TTC549 (cell line): ENCODE measurements around the gene APOL4.
"Not testable (repeated sequence)": the region's sequence is repeated elsewhere in the genome, so short reads cannot be mapped to it uniquely, and the experiment has no call there.

Experiments
- FAIRE-seq: peaks from 2 replicates; lab custom pipeline; 2012; peaks lifted over from hg19 to GRCh38; lab: Jason Lieb, UNC

The APOL4 gene

DNA sequence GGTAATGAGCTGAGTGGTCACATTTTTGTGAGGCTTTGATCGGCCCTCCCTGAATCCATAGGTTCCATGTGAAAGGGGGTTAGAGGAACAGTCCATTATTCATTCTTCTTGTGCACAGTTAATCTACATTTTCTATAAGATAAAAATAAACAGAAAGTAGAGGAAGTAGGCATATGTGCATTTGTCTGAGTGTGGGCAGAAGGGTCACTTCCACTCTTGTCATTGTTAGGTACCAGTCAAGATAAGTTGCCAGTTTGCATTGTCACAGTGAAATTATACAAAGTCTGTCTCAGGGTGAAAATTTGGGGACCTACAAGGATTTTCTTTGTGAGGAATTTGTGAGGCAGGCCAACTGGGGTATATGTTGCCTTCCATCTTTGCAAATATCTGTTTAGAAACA, 4.6 kb upstream of the APOL4 start:
- FAIRE-seq: no peak

DNA sequence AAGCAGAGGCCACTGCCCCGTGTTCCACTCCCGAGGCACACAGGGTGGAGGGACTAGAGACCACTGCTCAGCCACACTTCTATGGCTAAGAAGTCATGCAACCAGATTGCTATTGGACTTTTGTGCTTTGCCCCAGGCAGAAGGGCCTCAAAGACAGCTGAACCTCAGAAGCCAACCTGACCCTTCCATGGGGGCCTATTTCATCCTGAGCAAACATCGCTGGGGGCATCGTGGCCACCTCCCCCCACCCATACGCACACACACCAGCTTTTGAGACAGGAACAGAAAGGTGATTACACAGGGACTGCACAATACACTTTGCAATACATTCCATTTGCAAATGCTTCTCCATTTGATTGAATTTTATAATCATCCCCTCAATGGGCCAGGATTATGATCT, 4.0 kb upstream of the APOL4 start:
- not testable (repeated sequence) for FAIRE-seq

DNA sequence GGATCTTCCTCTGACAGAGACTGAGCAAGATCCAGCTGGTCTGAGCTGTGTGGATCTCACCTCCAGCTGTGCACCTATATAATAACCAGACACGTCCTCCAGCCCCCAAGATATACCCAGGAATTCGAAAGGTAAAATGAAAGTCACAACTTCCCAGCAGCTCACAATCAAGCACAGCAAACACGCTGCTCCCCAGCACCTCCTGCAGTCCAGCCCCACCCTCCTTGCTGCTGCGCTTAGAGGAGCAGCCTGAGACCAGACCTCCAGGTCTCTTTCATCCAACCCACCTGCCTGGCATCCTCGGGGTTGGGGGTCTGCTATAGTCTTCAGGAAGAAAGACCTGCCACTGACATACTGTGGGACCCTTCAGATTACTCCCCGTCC, 3.0 kb upstream of the APOL4 start:
- FAIRE-seq: no peak

DNA sequence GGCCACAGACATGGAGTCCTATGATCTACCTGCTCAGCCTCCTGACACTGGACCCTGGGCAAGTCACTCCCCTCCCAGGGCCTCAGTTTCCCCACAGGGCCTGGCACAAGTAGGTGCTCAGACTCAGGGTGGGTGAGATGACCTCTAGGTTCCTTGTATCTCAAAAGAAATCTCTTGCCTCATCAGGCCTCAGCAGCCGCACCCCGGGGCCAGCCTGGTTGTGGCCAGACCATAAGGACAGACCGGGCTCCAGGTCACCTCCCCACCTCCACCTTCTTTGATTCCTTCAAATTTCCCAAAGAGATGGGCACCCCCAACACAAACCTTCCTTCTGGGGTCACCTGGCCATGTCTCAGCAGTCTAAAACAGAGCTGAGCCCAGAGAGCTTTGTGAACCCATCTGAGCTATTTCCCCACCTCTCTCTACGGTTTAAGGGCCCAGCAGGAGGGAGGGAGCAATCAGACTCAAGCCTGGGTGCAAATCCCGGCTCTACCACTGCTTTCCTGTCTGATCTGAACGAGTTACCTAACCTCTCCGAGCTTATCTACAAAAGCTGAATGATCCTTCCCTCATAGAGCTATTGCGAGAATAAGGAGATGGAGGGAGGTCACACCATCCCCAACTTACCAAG, 2.5 kb upstream of the APOL4 start:
- no peak for FAIRE-seq

DNA sequence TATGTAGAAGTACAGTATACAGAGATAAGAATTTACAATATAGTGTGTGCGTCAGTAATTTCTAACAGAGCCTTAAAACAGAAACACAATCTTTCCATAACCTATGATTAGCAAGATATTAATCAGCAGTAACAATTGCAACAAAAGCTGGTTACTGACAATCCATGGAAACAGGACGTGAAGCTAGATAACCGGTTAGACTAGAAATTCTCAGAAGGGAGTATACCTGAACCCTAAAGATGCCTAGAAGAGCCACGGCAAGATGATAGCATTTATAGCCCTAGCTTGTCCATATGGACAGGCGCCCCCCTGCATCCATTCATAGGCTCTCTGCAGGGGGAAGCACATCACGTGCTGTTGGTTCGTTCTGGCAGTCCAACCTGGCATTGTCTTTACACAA, 1.8 kb upstream of the APOL4 start:
- FAIRE-seq: not testable (repeated sequence)

DNA sequence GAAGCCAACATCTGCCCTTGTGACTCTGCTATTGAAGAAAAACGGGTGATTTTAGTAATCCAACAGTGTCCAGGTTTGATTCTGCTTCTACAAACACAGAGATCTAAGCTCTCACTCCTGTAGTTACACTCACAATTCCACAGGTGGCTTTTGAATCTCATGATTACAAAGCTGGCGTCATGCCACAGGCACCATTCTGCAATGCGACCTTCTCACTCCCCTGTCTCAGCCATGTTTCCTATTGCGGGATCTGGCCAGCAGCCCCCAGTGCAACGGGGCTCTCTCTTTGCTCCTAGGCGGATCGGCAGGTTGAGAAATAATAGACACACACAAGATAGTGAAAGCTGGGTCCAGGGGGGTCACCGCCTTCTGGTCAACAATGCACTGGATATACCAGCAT, 1.3 kb upstream of the APOL4 start:
- FAIRE-seq: not testable (repeated sequence)

DNA sequence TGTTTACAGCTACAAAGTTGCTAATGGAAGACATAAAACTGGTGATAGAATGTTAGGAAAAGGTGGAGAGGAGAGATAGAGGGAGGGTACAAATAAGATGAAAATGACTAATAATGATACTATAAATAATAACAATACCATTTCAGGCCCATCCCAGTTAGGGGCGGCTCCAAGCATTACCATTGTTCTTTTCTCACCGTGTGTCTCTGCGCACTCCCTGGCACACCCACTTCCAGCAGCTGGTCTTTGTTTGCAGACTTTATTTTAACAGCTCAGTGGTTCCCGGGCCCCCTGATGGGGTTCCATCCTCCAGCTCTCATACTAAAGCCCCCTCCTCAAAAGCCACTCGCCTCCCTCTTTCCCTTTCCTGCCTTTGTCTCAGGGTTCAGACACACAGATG, 584 bp downstream of the APOL4 start:
- FAIRE-seq: not testable (repeated sequence)

DNA sequence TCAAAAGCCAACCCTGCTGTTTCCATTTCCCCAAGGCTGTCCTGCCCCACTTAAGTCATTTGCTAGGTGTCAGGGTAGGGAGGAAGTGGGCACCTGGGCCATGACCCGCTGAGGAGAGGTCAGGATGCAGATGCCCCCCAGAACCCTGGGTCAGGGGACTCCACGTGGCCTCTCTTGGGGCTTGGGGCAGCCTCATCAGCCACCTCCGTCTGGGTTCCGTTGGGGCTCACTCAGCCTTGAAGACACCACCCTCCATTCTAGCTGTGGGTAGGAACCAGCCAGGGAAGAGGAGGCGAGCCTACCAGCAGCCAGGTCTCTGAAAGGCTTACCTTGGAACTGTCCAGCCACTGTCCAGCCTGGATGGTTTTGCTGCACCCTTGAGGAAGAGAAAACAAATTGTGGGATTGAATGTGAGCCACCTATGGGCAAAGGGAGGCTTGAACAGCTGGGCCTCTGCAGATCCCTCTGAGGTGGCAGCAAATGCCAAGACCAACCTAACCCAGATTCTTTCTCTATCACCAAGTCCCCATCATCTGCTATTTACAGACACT, 2.5 kb downstream of the APOL4 start:
- no peak for FAIRE-seq

DNA sequence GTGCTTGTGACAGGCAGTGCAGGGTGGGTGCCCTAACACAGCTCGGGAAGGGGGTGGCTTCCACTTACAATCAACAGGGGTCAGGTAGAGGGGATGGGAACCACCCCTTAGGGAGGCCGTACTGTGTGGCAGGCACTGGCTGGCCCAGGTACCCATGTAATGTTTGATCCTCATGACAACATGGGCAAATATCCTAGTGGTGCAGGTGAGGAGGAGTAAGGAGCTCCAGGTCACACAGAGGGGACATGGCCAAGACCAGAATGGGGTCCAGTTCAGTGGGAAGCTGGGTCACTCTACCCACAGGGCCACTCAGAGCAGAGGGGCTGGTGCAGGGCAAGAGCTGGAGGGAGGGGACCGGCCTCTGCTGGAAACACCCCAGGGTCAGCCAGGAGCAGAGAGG, 3.1 kb downstream of the APOL4 start:
- FAIRE-seq: no peak

DNA sequence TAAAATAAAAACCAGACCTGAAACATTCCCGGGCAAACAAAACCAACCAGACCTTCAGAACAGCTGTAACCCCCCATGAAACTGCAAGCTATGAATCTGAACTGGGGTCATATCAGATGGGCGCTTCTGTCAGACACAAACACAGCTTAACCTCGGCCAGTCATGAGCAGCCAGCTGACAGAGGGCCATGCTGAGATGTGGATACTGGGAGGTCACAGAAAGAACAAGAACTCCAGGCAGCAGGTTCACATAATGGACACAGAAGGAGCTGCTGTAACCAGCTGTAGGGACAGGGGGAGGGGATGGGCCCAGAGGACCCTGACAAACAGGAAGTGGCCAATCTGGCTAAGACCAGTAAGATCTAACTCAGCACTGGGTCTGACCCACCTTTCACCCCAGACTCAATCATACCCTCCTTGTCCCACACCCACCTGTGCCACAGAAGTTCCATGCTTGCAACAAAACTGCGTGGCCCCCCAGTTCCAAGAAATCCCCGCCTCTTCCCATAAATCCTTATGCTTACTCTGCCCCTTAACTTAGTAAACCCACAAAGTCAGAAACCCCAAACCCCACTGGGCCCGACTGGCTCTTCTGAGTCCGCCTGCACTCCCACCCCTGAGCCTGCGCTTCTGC, 4.0 kb downstream of the APOL4 start:
- FAIRE-seq: no peak

DNA sequence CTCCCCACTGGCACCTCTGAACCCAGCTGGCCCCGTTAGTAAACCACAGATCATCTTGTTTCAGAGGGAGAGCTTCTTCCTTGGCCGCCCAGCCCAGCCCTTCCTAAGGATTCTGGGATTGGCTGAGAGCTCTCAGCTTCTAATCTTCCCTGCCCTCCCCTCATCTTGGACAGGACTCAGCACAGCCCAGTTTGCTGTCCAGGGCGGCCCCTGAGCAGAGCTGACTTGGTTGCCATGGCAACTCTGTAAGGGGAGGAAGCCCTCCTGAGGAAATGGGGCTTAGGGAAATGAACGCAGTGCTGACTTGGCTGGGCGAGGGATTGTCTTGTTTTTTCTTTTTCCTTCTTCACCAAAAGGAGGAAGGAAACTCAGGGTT, 4.6 kb downstream of the APOL4 start:
- no peak for FAIRE-seq

DNA sequence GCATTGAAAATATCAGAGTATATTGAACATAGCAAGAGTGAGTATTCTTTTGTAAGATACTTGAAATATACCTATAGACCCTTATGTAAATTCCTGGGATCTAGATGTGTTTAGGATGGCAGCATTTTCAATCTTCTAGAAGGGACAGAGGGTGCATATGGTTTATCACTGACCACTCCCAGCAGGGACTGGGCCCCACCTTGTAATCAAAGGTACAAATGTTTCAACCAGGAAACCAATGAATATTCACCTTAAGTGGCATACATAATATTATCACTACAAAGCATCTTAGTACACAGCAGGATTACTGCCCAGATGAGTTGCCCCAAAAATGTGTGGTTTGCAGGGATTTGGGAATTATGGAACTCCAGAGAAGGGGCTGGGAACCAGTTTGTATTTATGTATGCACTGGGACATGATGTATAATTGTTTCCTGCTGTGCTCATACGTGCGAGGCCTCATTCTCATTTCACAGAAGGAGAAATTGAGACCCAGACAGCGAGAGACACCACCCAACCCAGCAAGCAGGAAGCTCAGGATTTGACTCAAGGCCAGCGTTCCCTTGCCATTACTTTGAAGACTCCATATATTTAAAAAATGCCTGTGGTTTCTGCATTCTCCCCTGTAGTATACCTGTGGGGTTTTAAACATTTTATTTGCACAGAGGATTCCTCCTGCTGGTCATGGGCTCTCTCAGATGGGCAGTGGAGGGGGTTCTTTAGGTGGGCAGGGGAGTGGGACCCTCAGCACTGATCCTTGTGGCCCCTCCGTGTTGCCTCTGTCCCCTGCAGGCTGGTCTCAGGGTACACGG, 5.2 kb downstream of the APOL4 start:
- no peak for FAIRE-seq

DNA sequence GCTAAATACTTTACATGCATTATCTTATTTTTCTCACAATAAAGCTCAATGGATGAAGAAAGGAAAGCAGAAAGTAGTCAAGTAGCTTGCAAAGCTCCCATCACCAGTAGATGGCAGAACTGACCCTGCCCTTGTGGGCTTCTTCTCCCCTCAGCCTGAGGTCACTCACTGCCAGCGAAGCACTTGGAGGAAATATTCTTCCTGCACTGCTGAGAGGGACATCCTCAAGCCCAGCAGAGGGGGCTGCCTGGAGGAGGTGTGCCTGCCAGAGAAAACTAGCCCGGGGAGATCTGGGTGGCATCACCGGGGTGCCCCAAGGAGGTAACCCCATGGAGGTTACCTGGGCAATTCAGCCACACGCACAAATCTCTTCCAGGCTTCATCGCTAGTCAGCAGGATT, 6.6 kb downstream of the APOL4 start:
- FAIRE-seq: peak; percentile 85

DNA sequence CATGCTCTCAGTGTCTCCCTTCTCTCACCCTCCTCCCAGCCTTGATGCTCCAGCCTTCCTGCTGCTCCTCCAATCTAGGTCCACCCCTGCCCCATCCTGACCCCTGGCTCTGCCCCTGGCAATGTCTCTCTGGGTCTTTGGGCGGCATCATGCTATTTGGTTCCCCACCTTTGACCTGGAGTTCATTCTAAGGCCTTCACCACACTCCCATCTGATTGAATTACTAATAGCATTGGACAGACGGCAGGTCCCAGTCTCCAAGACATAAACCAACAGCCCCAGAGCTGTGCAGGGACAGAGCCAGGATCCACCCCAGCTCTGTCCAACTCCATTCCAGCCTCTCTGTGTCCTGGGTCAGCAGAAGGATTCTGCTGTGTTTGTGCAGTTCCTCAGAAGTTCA, 7.2 kb downstream of the APOL4 start:
- no peak for FAIRE-seq

DNA sequence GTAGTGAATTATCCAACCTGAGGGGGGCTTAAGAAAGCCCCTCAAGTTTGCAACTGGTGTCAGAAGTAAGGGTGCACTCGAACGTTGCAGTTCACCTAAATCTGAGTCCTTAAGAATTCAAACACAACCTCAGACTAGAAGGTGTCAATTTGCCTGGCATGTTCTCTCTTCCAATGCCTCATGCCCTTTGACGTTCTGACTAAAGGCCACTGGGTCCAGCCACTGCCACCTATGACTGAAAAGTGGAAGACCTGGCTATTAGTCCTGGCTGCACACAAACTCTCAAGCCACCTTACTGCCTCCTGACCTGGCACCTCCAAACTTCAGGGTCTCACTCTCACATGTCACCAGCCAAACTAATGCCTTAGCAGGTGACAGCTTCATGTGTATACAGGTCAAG, 8.0 kb downstream of the APOL4 start:
- FAIRE-seq: no peak

DNA sequence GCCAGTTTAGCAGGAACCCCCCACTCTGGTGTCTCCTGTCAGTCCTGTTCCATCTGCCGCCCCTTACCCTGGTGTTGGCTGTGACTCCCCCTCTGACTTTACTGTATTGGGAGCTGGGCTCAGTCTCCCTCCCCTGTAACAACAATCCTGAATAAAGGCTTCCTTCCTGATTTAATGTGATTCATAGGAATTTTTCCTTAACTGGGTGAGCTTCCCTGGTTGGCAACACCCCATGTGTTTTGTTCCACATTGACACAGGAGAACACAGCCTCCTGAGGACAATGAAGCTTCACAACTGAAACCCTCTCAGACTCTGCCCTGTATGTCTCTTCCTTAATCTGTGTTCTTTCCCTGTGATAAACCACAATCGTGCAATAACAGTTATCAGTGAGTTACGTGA, 8.4 kb downstream of the APOL4 start:
- no peak for FAIRE-seq

DNA sequence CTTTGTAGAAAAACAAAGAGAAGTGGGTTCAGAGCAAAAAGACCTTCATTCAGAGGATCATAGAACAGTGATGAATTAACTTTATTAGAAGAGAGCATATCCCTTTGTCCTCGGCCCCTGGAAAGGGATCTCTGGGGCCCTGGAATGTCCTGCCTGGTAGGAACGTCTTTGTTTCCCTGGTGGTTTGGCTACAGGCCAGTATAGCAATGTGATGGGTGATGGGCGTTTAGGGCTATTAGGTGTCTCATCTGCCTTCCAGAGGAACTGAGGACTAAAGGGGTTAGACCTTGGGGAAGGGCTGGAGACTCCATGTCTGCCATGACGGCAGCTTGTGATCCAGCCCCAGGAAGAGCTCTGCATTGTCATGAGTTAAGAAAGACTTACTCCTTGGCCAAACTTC, 9.1 kb downstream of the APOL4 start:
- no peak for FAIRE-seq

DNA sequence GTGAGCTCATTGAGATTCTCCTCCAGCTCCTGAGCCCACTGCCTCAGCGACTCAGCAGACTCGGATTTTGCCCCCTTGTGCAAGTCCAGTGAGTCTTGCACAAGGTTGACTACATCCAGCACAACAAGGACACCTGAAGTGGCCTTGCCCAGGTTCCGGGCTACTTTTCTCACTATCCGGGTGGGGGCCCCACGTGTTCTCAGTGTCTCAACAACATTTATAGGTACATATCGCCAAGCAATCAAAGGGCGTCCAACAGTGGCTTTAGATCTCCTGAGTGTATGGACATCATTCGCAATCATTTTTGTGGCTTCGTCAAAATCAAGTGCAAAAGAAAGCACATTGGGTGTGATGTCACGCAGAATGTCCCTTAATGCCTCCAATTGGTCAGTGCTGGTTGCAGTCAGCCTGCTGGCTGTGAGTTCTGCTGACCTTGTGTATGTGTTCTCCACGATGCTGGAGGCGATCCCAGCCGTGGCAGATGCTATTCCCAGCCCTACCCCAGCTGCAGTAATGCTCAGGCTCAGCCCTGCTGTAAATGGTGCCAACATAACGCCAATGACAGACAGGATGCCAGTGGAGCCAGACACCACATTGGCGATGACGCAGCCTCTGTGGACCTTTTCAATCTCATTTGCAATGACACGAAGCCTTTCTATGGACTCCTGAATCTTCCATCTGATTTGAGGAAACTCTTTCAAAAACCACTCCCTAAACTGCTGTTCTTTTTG, 10.3 kb downstream of the APOL4 start:
- no peak for FAIRE-seq

DNA sequence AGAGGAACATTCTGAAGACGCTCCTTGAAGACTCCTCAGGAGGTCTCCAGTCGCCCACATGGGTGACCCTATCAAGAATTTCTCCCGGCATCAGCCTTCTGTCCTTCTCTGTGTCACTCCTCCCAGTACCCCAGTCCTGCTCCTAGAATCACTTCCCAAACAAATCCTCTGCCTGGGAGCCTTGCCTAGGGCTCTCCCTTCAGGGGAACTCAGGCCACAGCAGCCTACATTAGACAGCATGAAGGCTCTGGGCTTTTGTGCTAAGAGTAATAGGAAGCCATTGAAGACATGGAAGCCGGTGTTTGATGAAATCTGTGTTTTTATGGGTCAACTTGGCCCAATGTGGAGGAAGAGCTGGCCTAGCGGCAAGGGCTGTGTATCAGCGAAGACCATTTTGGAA, 13.7 kb downstream of the APOL4 start:
- not testable (repeated sequence) for FAIRE-seq

DNA sequence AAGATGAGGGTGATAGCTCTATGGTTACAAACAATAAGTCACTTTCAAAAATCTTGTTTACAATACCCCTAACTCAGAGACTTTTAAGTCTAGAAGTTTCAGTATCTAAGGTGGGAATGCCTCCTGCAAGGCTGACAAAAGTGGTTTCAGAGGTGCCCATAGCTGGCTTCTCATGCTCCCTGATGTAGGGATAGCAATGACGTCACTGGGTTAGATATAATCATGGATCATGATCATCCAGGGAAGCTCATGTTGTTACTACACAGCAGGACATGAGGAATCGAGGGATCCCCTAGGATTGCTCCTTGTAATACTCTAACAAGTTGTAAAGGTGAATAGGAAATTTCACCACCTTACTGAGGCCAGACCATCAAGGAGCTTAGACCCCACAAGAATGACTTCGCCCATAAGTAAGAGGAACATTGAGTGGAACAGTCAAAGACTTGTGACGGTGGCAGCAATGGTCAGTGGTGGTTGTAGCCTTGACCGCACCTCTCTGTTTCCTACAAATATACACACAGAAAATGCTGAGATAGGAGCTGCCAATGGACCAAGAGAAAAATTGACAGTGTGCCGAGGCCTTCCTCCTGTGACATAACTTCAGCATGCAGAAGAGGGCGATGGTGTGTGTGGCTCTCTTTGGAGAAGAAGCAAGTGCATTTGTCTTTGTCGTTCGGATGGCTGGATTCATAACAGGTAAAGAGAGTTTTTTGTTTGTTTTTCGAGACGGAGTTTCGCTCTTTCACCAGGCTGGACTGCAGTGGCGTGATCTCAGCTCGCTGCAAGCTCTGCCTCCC, 15.6 kb downstream of the APOL4 start:
- FAIRE-seq: no peak

DNA sequence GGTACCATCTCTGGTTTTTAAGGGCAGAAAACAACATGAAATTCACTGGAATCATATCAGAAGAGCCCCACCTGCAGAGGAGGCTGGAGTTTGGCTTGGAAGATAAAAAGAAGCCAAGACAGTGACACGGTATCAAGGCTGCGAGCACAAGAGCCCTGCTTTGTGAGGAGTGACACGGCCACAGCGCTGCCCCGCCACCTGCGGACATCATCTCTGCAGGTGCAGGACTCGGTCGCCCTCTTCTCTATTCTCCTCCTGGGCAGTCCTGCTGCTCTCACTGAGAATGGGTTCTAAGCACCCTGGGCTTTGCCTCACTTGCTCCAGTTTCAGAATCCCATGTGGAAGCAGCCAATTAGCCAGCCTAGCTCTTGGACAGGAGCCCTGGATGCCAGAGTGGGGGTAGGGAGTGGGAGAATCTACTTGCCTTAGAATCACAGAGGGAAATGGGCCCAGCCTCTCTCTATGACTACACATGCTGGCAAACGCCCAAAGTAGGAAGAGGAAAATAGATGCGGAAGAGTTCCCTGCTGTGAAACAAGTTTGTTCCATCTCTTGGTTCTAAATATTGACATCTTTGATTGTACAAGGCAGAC, 17.1 kb downstream of the APOL4 start:
- no peak for FAIRE-seq

DNA sequence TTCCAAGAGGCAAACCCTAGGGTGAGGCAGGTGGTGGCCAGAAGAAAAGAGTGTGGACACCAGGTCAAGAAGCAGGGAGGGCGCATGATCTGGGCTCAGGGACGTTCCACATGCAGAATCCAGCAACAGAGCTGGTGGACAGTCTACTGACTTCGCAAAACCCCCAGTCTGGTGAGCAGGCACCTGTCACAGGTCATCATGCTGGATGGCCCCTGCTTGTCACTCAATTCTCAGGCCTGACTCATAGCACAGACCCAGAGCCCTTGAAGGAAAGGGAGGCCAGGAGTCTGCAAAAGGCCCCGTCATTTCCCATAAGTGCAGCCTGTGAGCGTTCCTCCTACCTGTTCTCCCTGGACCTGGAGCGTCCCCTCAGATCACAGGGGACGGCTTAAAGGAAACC, 18.2 kb downstream of the APOL4 start:
- no peak for FAIRE-seq
